ENCODE results near the gene RUVBL2.
"Not testable (repeated sequence)": the region's sequence is repeated elsewhere in the genome, so short reads cannot be mapped to it uniquely, and the experiment has no call there.

The RUVBL2 gene

GRCh38 chr19:49056902-49057596 is 63.4 kb downstream of the RUVBL2 start:
- peak overlapping the region; percentile 12 for H4K8ac ChIP-seq (ENCODE audit: low read length)
- H3K23ac ChIP-seq (ENCODE audit: low read length in 2 of 2); H3K9me3 ChIP-seq (ENCODE audit: control insufficient read depth, low read length); H2BK15ac ChIP-seq (ENCODE audit: low read depth, poor library complexity, severe bottlenecking); DNase-seq; H3K36me3 ChIP-seq (ENCODE audit: control insufficient read depth in 1 of 2, insufficient read depth in 2 of 2, low read depth in 1 of 2, low read length in 2 of 2); H3K27ac ChIP-seq (ENCODE audit: low read length, poor library complexity, severe bottlenecking); H3K79me1 ChIP-seq (replicated peaks; ENCODE audit: low read length, poor library complexity, severe bottlenecking); H2AK5ac ChIP-seq (ENCODE audit: low read length, severe bottlenecking); H3K4ac ChIP-seq (ENCODE audit: low read depth in 1 of 2, low read length in 2 of 2); H4K91ac ChIP-seq (ENCODE audit: low read length); H2BK5ac ChIP-seq (ENCODE audit: low read depth, low read length, poor library complexity, severe bottlenecking): not testable (repeated sequence)
- H3K9ac ChIP-seq (ENCODE audit: low read length) = peak overlapping the region; percentile 54
- peak overlapping the region; percentile 33 to 91 for H3K18ac ChIP-seq (ENCODE audit: low read depth in 1 of 2, low read length in 2 of 2)
- H3K27me3 ChIP-seq (ENCODE audit: control insufficient read depth in 1 of 2, insufficient read depth in 1 of 2, low read length in 2 of 2) = peaks cover 14 to 57% of the 10 kb centered on the region in 2 experiments
- peak overlapping the region in 1 of 2 experiments; percentile 34 for H2BK12ac ChIP-seq (ENCODE audit: low read length in 2 of 2)
- peaks cover 17% of the 10 kb centered on the region for H3K4me1 ChIP-seq (ENCODE audit: control insufficient read depth, insufficient read depth, low read depth, low read length)
- H3K14ac ChIP-seq (ENCODE audit: low read length in 2 of 2) = peak overlapping the region in 1 of 2 experiments; percentile 86
- H2BK120ac ChIP-seq (ENCODE audit: low read depth, low read length) = peak overlapping the region; percentile 5
- WGBS = 18% methylated on average over 20 of the region's 34 CpGs
- peak overlapping the region; percentile 82 for H2AFZ ChIP-seq (ENCODE audit: low read depth, low read length)
- peak overlapping the region; percentile 93 for H3K4me2 ChIP-seq (ENCODE audit: low read length, poor library complexity, severe bottlenecking)
- H3K4me3 ChIP-seq (ENCODE audit: insufficient read depth in 1 of 2, low read depth in 1 of 2, low read length in 2 of 2) = peak overlapping the region; percentile 11 to 72

DNA sequence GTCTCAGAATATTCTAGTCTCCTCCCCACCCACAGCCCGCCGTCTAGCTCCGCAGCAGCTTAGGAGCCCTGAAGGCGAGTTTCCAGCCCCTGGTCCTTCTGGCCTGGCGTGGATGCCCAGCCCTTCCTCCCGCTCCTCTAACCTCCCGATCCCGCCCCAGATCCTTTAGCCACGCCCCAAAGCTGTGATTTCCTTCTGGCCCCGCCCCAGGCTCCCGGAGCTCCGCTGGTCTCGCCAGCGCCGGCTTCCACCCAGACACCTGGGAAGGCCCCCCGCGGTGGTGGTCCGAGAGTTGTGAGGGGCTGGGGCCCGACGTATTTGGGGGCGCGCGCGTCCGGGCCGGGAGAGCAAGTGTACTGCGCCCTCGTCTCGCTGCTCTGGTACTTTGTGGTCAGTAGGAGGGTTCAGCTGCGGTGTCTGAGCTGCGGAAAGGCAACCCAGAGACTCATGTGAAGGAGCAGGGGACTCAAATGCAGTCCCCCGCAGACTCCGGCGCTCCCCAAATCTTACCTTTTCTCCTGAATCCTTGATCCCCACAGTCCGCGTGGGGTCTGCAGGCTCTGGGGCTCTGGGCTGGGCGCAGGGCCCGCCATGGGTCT is 64.0 kb downstream of the RUVBL2 start, which contains the start of gene CGB7:
Gene CGB7 (minus strand): TSS at position 114 of the 599 bp plus-strand sequence. CDS start 2,374 bp downstream, outside the sequence.
- H3K36me3 ChIP-seq (ENCODE audit: control insufficient read depth in 1 of 2, insufficient read depth in 2 of 2, low read depth in 1 of 2, low read length in 2 of 2) = peaks cover 0 to 4% of the 10 kb centered on the region in 2 experiments
- H2AK5ac ChIP-seq (ENCODE audit: low read length, severe bottlenecking) = no peak within 1 kb of the TSS
- H2BK5ac ChIP-seq (ENCODE audit: low read depth, low read length, poor library complexity, severe bottlenecking) = no peak within 1 kb of the TSS
- peaks cover 3% of the 10 kb centered on the region for H3K79me1 ChIP-seq (replicated peaks; ENCODE audit: low read length, poor library complexity, severe bottlenecking)
- peak within 1 kb of the TSS; percentile 54 for H3K9ac ChIP-seq (ENCODE audit: low read length)
- peak within 1 kb of the TSS; percentile 33 to 91 for H3K18ac ChIP-seq (ENCODE audit: low read depth in 1 of 2, low read length in 2 of 2)
- peak within 1 kb of the TSS; percentile 50 to 72 for H3K4me3 ChIP-seq (ENCODE audit: insufficient read depth in 1 of 2, low read depth in 1 of 2, low read length in 2 of 2)
- H3K14ac ChIP-seq (ENCODE audit: low read length in 2 of 2) = peak within 1 kb of the TSS in 1 of 2 experiments; percentile 86
- peak; percentile 66 for DNase-seq
- H4K91ac ChIP-seq (ENCODE audit: low read length) = peak within 1 kb of the TSS; percentile 11
- peaks cover 17% of the 10 kb centered on the region for H3K4me1 ChIP-seq (ENCODE audit: control insufficient read depth, insufficient read depth, low read depth, low read length)
- H2BK12ac ChIP-seq (ENCODE audit: low read length in 2 of 2) = peak within 1 kb of the TSS in 1 of 2 experiments; percentile 34
- H2BK120ac ChIP-seq (ENCODE audit: low read depth, low read length) = peak within 1 kb of the TSS; percentile 34
- H3K9me3 ChIP-seq (ENCODE audit: control insufficient read depth, low read length) = no peaks in the 10 kb centered on the region
- peak within 1 kb of the TSS; percentile 93 for H3K4me2 ChIP-seq (ENCODE audit: low read length, poor library complexity, severe bottlenecking)
- 16% methylated on average over 28 of the region's 38 CpGs for WGBS
- H4K8ac ChIP-seq (ENCODE audit: low read length) = peak within 1 kb of the TSS; percentile 12
- H2BK15ac ChIP-seq (ENCODE audit: low read depth, poor library complexity, severe bottlenecking) = peak within 1 kb of the TSS; percentile 48
- no peak within 1 kb of the TSS for H3K23ac ChIP-seq (ENCODE audit: low read length in 2 of 2)
- no peak within 1 kb of the TSS for H3K27ac ChIP-seq (ENCODE audit: low read length, poor library complexity, severe bottlenecking)
- no peak within 1 kb of the TSS for H3K4ac ChIP-seq (ENCODE audit: low read depth in 1 of 2, low read length in 2 of 2)
- H2AFZ ChIP-seq (ENCODE audit: low read depth, low read length) = peak within 1 kb of the TSS; percentile 82
- H3K27me3 ChIP-seq (ENCODE audit: control insufficient read depth in 1 of 2, insufficient read depth in 1 of 2, low read length in 2 of 2) = peaks cover 14 to 62% of the 10 kb centered on the region in 2 experiments

- H3K9me3 ChIP-seq (ENCODE audit: control insufficient read depth, low read length) = no peaks in the 10 kb centered on the region
- H3K18ac ChIP-seq (ENCODE audit: low read depth in 1 of 2, low read length in 2 of 2) = no peak overlapping the region
- H3K27me3 ChIP-seq (ENCODE audit: control insufficient read depth in 1 of 2, insufficient read depth in 1 of 2, low read length in 2 of 2) = peaks cover 17 to 69% of the 10 kb centered on the region in 2 experiments
- no peak overlapping the region for H3K9ac ChIP-seq (ENCODE audit: low read length)
- no peak overlapping the region for H2AFZ ChIP-seq (ENCODE audit: low read depth, low read length)
- peaks cover 3% of the 10 kb centered on the region for H3K79me1 ChIP-seq (replicated peaks; ENCODE audit: low read length, poor library complexity, severe bottlenecking)
- H3K36me3 ChIP-seq (ENCODE audit: control insufficient read depth in 1 of 2, insufficient read depth in 2 of 2, low read depth in 1 of 2, low read length in 2 of 2) = peaks cover 0 to 4% of the 10 kb centered on the region in 2 experiments
- H3K4me1 ChIP-seq (ENCODE audit: control insufficient read depth, insufficient read depth, low read depth, low read length) = peaks cover 17% of the 10 kb centered on the region
- H3K27ac ChIP-seq (ENCODE audit: low read length, poor library complexity, severe bottlenecking) = no peak overlapping the region
- no peak overlapping the region for H3K4ac ChIP-seq (ENCODE audit: low read depth in 1 of 2, low read length in 2 of 2)
- H3K4me3 ChIP-seq (ENCODE audit: insufficient read depth in 1 of 2, low read depth in 1 of 2, low read length in 2 of 2) = no peak overlapping the region
- H2BK12ac ChIP-seq (ENCODE audit: low read length in 2 of 2) = no peak overlapping the region
- no peak overlapping the region for H2AK5ac ChIP-seq (ENCODE audit: low read length, severe bottlenecking)
- no peak overlapping the region for H3K23ac ChIP-seq (ENCODE audit: low read length in 2 of 2)
- no peak overlapping the region for H2BK5ac ChIP-seq (ENCODE audit: low read depth, low read length, poor library complexity, severe bottlenecking)
- no peak overlapping the region for H3K14ac ChIP-seq (ENCODE audit: low read length in 2 of 2)
- WGBS = 72% methylated on average over 10 of the region's 10 CpGs
- H3K4me2 ChIP-seq (ENCODE audit: low read length, poor library complexity, severe bottlenecking) = no peak overlapping the region
- no peak for DNase-seq
- no peak overlapping the region for H4K91ac ChIP-seq (ENCODE audit: low read length)
- H2BK15ac ChIP-seq (ENCODE audit: low read depth, poor library complexity, severe bottlenecking) = no peak overlapping the region
- H4K8ac ChIP-seq (ENCODE audit: low read length) = no peak overlapping the region
- H2BK120ac ChIP-seq (ENCODE audit: low read depth, low read length) = peak overlapping the region; percentile 34
Observed at GRCh38 chr19:49058562-49058961, 64.9 kb downstream of the RUVBL2 start.

- H3K18ac ChIP-seq (ENCODE audit: low read depth in 1 of 2, low read length in 2 of 2) = no peak overlapping the region
- 81% methylated on average over 9 of the region's 9 CpGs for WGBS
- H4K91ac ChIP-seq (ENCODE audit: low read length) = no peak overlapping the region
- peaks cover 22 to 74% of the 10 kb centered on the region in 2 experiments for H3K27me3 ChIP-seq (ENCODE audit: control insufficient read depth in 1 of 2, insufficient read depth in 1 of 2, low read length in 2 of 2)
- no peak overlapping the region for H2AFZ ChIP-seq (ENCODE audit: low read depth, low read length)
- H3K79me1 ChIP-seq (replicated peaks; ENCODE audit: low read length, poor library complexity, severe bottlenecking) = peaks cover 3% of the 10 kb centered on the region
- H3K9me3 ChIP-seq (ENCODE audit: control insufficient read depth, low read length) = no peaks in the 10 kb centered on the region
- H3K36me3 ChIP-seq (ENCODE audit: control insufficient read depth in 1 of 2, insufficient read depth in 2 of 2, low read depth in 1 of 2, low read length in 2 of 2) = peaks cover 0 to 4% of the 10 kb centered on the region in 2 experiments
- peaks cover 19% of the 10 kb centered on the region for H3K4me1 ChIP-seq (ENCODE audit: control insufficient read depth, insufficient read depth, low read depth, low read length)
- no peak overlapping the region for H4K8ac ChIP-seq (ENCODE audit: low read length)
- peak overlapping the region in 1 of 2 experiments; percentile 36 for H3K14ac ChIP-seq (ENCODE audit: low read length in 2 of 2)
- no peak overlapping the region for H3K27ac ChIP-seq (ENCODE audit: low read length, poor library complexity, severe bottlenecking)
- peak overlapping the region in 1 of 2 experiments; percentile 78 for H3K23ac ChIP-seq (ENCODE audit: low read length in 2 of 2)
- H2BK120ac ChIP-seq (ENCODE audit: low read depth, low read length) = no peak overlapping the region
- H3K4me2 ChIP-seq (ENCODE audit: low read length, poor library complexity, severe bottlenecking) = no peak overlapping the region
- H2BK12ac ChIP-seq (ENCODE audit: low read length in 2 of 2) = no peak overlapping the region
- H3K4ac ChIP-seq (ENCODE audit: low read depth in 1 of 2, low read length in 2 of 2) = no peak overlapping the region
- H2BK5ac ChIP-seq (ENCODE audit: low read depth, low read length, poor library complexity, severe bottlenecking) = no peak overlapping the region
- H2BK15ac ChIP-seq (ENCODE audit: low read depth, poor library complexity, severe bottlenecking) = no peak overlapping the region
- no peak overlapping the region for H2AK5ac ChIP-seq (ENCODE audit: low read length, severe bottlenecking)
- H3K4me3 ChIP-seq (ENCODE audit: insufficient read depth in 1 of 2, low read depth in 1 of 2, low read length in 2 of 2) = no peak overlapping the region
- no peak for DNase-seq
- no peak overlapping the region for H3K9ac ChIP-seq (ENCODE audit: low read length)
Observed at GRCh38 chr19:49059053-49059452, 65.4 kb downstream of the RUVBL2 start.

Measured in mesenchymal stem cell (in vitro differentiated cells and primary cell).